ENCODE data around the gene ICAM4. TPM values are rescaled to one million over a fixed set of nuclear protein-coding genes. Genes with fewer than 3 reads are reported as not detected.

The ICAM4 gene
- total and polyA plus RNA-seq, 9 of the 15 experiments (the other 6 are each of a cell fraction or from before 2014, with no cell fraction given), result 14.1 to 86.1 (median 29.6) TPM

DNA sequence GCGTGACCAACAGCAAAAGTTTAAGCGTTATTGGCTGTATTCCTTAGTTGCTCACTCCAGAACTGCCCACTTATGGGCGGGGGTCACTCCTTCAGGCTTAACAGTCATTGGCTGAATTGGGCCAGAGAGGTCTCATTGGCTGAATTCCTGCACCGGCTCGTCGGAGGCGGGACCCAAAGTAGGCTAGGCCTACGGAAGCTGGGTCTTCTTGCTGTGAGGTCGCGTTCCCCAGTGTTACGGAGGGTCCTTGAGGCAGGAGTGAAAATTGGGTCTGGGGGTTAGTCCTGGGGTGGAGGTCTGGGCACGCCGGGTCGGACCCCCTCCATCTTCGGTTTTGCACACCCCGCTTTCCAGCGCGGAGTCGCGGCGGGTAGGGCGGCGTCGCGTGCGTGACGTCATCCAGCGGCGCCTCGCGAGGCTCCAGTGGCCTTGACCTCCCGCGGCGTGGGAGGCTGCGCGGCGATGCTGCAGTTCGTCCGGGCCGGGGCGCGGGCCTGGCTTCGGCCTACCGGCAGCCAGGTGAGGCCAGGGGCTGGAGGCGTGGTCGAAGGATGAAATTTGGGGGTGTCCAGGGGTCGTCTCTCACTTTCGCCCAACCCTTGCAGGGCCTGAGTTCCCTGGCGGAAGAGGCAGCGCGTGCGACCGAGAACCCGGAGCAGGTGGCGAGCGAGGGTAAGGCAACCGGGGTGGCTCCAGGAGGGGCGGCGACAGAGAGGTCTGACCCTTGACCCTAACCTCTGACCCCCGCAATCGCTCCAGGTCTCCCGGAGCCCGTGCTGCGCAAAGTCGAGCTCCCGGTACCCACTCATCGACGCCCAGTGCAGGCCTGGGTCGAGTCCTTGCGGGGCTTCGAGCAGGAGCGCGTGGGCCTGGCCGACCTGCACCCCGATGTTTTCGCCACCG lies 34.7 kb upstream of the ICAM4 start, which contains the start of gene MRPL4 (continued):
- TF ChIP-seq, protein P1, sequence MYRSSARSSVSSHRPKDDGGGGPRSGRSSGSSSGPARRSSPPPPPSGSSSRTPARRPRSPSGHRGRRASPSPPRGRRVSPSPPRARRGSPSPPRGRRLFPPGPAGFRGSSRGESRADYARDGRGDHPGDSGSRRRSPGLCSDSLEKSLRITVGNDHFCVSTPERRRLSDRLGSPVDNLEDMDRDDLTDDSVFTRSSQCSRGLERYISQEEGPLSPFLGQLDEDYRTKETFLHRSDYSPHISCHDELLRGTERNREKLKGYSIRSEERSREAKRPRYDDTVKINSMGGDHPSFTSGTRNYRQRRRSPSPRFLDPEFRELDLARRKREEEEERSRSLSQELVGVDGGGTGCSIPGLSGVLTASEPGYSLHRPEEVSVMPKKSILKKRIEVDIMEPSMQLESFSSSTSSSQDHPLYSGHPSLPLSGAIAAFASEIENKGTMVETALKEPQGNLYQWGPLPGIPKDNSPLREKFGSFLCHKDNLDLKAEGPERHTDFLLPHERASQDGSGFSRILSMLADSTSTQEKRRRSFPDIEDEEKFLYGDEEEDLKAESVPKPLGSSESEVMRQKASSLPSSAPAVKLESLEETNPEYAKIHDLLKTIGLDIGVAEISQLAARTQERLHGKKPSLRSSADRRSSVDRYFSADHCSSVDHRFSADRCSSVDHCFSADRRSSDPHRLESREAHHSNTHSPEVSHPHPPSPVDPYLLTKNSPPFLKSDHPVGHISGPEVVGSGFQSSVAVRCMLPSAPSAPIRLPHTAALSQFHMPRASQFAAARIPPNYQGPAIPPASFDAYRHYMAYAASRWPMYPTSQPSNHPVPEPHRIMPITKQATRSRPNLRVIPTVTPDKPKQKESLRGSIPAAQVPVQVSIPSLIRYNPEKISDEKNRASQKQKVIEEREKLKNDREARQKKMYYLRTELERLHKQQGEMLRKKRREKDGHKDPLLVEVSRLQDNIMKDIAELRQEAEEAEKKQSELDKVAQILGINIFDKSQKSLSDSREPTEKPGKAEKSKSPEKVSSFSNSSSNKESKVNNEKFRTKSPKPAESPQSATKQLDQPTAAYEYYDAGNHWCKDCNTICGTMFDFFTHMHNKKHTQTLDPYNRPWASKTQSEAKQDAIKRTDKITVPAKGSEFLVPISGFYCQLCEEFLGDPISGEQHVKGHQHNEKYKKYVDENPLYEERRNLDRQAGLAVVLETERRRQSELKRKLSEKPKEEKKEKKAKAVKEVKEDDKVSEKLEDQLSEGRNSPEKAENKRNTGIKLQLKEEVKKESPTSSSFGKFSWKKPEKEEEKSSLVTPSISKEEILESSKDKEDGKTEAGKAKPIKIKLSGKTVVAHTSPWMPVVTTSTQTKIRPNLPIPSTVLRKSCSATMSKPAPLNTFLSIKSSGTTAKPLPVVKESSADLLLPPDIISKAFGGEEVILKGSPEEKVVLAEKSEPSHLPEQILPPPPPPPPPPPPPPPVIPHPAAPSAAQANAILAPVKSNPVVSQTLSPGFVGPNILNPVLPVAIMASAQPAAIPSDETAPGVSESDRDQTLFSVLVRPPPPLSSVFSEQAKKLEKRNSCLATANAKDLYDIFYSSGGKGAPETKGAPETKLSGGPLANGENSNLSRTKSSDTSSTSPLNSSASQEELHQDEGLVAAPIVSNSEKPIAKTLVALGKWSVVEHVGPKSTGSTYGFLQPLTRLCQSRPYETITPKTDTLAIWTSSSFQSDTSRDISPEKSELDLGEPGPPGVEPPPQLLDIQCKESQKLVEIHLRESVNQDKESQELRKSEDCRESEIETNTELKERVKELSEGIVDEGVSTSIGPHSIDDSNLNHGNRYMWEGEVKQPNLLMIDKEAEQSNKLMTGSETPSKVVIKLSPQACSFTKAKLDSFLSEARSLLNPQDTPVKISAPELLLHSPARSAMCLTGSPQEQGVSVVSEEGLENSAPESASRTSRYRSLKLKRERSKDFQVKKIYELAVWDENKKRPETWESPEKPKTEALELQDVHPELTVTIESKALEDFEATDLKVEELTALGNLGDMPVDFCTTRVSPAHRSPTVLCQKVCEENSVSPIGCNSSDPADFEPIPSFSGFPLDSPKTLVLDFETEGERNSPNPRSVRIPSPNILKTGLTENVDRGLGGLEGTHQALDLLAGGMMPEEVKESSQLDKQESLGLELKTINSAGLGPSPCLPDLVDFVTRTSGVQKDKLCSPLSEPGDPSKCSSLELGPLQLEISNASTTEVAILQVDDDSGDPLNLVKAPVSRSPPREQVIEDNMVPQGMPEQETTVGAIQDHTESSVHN (IDR thresholded peaks at IDR 0.05; ENCODE audit: borderline replicate concordance in 1 of 2, low read depth in 1 of 2), result no peak
- TF ChIP-seq EGR1 (conservative IDR thresholded peaks at IDR 0.05) (peak; percentile 93), ZNF408 (CRISPR knock-in tag; IDR thresholded peaks at IDR 0.05; ENCODE audit: low read depth) (no peak), SMC3 (conservative IDR thresholded peaks at IDR 0.05; ENCODE audit: insufficient read depth, low read depth, low read length) (0 out of 2 replicates have a peak, but pooled peaks have one; percentile 7), ZNF707 (CRISPR knock-in tag; conservative IDR thresholded peaks at IDR 0.05) (no peak), RNF2 (IDR thresholded peaks at IDR 0.05) (peak; percentile 71), FUS (optimal IDR thresholded peaks at IDR 0.05; ENCODE audit: low read depth, low read length) (no peak), C11orf30 (IDR thresholded peaks at IDR 0.05; ENCODE audit: low read depth) (peak; percentile 99), JUN (IDR thresholded peaks at IDR 0.05; ENCODE audit: borderline replicate concordance, low read depth, low read length) (peak; percentile 84), JUN (CRISPR knock-in tag; IDR thresholded peaks at IDR 0.05; ENCODE audit: borderline replicate concordance) (no peak; the same call in 1 of the 2 replicates), HDAC3 (IDR thresholded peaks at IDR 0.05; ENCODE audit: borderline replicate concordance, partially characterized antibody) (no peak), TEAD1 (CRISPR knock-in tag; IDR thresholded peaks at IDR 0.05) (peak; percentile 40 to 81; a peak in 3 of 4 replicates)
- TF ChIP-seq, protein P2, sequence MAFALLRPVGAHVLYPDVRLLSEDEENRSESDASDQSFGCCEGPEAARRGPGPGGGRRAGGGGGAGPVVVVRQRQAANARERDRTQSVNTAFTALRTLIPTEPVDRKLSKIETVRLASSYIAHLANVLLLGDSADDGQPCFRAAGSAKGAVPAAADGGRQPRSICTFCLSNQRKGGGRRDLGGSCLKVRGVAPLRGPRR (CRISPR knock-in tag; IDR thresholded peaks at IDR 0.05), result no peak
- TF ChIP-seq, protein P3, sequence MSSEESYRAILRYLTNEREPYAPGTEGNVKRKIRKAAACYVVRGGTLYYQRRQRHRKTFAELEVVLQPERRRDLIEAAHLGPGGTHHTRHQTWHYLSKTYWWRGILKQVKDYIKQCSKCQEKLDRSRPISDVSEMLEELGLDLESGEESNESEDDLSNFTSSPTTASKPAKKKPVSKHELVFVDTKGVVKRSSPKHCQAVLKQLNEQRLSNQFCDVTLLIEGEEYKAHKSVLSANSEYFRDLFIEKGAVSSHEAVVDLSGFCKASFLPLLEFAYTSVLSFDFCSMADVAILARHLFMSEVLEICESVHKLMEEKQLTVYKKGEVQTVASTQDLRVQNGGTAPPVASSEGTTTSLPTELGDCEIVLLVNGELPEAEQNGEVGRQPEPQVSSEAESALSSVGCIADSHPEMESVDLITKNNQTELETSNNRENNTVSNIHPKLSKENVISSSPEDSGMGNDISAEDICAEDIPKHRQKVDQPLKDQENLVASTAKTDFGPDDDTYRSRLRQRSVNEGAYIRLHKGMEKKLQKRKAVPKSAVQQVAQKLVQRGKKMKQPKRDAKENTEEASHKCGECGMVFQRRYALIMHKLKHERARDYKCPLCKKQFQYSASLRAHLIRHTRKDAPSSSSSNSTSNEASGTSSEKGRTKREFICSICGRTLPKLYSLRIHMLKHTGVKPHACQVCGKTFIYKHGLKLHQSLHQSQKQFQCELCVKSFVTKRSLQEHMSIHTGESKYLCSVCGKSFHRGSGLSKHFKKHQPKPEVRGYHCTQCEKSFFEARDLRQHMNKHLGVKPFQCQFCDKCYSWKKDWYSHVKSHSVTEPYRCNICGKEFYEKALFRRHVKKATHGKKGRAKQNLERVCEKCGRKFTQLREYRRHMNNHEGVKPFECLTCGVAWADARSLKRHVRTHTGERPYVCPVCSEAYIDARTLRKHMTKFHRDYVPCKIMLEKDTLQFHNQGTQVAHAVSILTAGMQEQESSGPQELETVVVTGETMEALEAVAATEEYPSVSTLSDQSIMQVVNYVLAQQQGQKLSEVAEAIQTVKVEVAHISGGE (CRISPR knock-in tag; IDR thresholded peaks at IDR 0.05), result peak in 1 of 3 experiments; percentile 58; a peak in 1 of 6 replicates
